ENCODE data around the gene PTPRH. TPM values are rescaled to one million over a fixed set of nuclear protein-coding genes. Genes with fewer than 3 reads are reported as not detected.
A peak's percentile ranks its signal among the peaks of the same experiment; 100 is the strongest.

PTPRH gene
- total RNA-seq, 1 experiment from 2014 or later, result 15.9 TPM

DNA sequence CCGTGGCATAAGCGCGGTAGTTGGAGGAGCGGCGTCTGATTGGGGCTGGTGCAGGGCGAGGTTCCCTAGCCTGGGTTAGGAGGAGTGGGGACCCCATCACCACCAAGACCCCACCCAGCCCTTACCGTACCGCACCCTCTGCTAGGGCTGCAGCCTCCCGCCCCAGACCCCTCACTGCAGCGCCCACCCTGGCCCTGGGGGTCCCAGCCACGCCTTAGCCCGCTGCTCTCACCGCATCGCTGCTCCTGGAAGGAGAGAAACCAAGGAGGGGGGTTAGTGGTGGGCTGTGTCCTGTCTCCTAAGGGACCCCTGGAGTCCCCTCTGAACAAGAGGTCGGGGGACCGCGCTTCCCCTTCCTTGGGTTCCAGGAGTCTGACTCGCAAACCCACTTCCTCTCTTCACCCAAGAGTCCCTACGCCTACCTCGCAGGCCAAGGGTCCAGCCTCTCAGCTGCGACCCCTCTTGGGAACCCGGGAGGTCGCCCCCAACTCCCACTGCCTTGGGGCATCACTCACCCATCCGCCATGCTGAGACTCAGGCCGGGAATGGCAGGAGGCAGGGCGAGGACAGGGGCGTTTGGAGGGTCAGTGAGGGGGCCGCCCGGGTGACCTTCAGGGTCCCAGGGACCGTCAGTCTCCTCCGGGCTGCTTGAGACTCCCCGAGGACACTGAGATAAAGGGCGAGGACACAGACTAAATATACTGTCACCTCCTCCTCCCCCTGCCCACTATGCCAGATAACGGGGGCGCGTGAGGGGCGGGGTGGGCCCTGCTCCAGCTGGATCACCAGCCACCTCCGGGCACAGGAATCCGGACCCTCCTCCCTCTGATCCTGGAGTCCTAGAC lies 52.0 kb downstream of the PTPRH start, which contains the start of gene TNNI3:
TSS of gene TNNI3 (minus strand) at position 669 of the 845 bp plus-strand sequence. CDS start at position 526, 143 bp downstream.
- Histone ChIP-seq H3K9me3 (ENCODE audit: control insufficient read depth in 1 of 2, insufficient read depth in 1 of 2, low read depth in 1 of 2, low read length in 2 of 2) (no peaks in the 10 kb centered on the region), H3K27ac (ENCODE audit: low read depth, low read length) (peak within 1 kb of the TSS; percentile 78), H3K9ac (ENCODE audit: low read length) (peak within 1 kb of the TSS; percentile 81), H3K4me1 (ENCODE audit: control insufficient read depth in 1 of 2, insufficient read depth in 2 of 2, low read length in 2 of 2) (peaks cover 15 to 52% of the 10 kb centered on the region in 2 experiments), H3K4me2 (ENCODE audit: low read length) (peak within 1 kb of the TSS; percentile 96), H3K36me3 (ENCODE audit: control insufficient read depth in 1 of 2, insufficient read depth in 2 of 2, low read length in 2 of 2) (no peaks in the 10 kb centered on the region; a peak in 1 of 4 replicates), H2AFZ (ENCODE audit: low read depth, low read length, poor library complexity, severe bottlenecking) (no peak within 1 kb of the TSS), H3K9me2 (ENCODE audit: insufficient read depth) (no peaks in the 10 kb centered on the region), H4K20me1 (ENCODE audit: insufficient read depth) (no peaks in the 10 kb centered on the region), H3K27me3 (ENCODE audit: insufficient read depth, low read length) (no peaks in the 10 kb centered on the region), H3K79me2 (ENCODE audit: insufficient read depth, low read length) (peaks cover 12% of the 10 kb centered on the region), H3K4me3 (replicated peaks in 1 of 2; ENCODE audit: low read depth in 1 of 2, low read length in 2 of 2) (peak within 1 kb of the TSS; percentile 61 to 74)
- RAD21 ChIA-PET (ENCODE audit: low non-redundant PET in 1 of 2, low total read pairs in 2 of 2, uncharacterized antibody in 2 of 2, unreplicated experiment in 2 of 2), result interaction anchor here in 1 of 2 experiments (0.7 kb wide), 1 partner anchor 298 kb away, joined by 3 read pairs; no protein-coding TSS in a partner anchor
- no peak for TF ChIP-seq POLR2AphosphoS5 (IDR thresholded peaks at IDR 0.05; ENCODE audit: low read depth, low read length)
- no peak for TF ChIP-seq EZH2 (IDR thresholded peaks at IDR 0.05)
- TF ChIP-seq JUND (IDR thresholded peaks at IDR 0.05), result no peak
- TF ChIP-seq CEBPB (IDR thresholded peaks at IDR 0.05; ENCODE audit: low read depth), result no peak
- TF ChIP-seq CBX3 (IDR thresholded peaks at IDR 0.05; ENCODE audit: low read depth), result no peak
- TF ChIP-seq, protein P1, sequence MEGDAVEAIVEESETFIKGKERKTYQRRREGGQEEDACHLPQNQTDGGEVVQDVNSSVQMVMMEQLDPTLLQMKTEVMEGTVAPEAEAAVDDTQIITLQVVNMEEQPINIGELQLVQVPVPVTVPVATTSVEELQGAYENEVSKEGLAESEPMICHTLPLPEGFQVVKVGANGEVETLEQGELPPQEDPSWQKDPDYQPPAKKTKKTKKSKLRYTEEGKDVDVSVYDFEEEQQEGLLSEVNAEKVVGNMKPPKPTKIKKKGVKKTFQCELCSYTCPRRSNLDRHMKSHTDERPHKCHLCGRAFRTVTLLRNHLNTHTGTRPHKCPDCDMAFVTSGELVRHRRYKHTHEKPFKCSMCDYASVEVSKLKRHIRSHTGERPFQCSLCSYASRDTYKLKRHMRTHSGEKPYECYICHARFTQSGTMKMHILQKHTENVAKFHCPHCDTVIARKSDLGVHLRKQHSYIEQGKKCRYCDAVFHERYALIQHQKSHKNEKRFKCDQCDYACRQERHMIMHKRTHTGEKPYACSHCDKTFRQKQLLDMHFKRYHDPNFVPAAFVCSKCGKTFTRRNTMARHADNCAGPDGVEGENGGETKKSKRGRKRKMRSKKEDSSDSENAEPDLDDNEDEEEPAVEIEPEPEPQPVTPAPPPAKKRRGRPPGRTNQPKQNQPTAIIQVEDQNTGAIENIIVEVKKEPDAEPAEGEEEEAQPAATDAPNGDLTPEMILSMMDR (IDR thresholded peaks at IDR 0.05 in 2 of 3, conservative IDR thresholded peaks at IDR 0.05 in 1 of 3; ENCODE audit: borderline replicate concordance in 1 of 3, insufficient read depth in 1 of 3, low read depth in 2 of 3, low read length in 2 of 3), result no peak
- no peak for TF ChIP-seq POLR2A (IDR thresholded peaks at IDR 0.05; ENCODE audit: borderline replicate concordance, extremely low read depth, insufficient read depth, insufficient read length)
- no peak for TF ChIP-seq TCF7L2 (IDR thresholded peaks at IDR 0.05; ENCODE audit: borderline replicate concordance, extremely low read depth, insufficient read depth, insufficient read length)
- TF ChIP-seq ZNF274 (IDR thresholded peaks at IDR 0.05; ENCODE audit: low read depth, low read length), result no peak
- no peak for TF ChIP-seq SRF (IDR thresholded peaks at IDR 0.05; ENCODE audit: low read depth)
- TF ChIP-seq, protein P2, sequence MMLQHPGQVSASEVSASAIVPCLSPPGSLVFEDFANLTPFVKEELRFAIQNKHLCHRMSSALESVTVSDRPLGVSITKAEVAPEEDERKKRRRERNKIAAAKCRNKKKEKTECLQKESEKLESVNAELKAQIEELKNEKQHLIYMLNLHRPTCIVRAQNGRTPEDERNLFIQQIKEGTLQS (IDR thresholded peaks at IDR 0.05), result no peak
- TF ChIP-seq EZH2phosphoT487 (IDR thresholded peaks at IDR 0.05; ENCODE audit: borderline replicate concordance), result no peak
- TF ChIP-seq RAD21 (IDR thresholded peaks at IDR 0.05; ENCODE audit: low read depth), result no peak
- TF ChIP-seq, protein P3, sequence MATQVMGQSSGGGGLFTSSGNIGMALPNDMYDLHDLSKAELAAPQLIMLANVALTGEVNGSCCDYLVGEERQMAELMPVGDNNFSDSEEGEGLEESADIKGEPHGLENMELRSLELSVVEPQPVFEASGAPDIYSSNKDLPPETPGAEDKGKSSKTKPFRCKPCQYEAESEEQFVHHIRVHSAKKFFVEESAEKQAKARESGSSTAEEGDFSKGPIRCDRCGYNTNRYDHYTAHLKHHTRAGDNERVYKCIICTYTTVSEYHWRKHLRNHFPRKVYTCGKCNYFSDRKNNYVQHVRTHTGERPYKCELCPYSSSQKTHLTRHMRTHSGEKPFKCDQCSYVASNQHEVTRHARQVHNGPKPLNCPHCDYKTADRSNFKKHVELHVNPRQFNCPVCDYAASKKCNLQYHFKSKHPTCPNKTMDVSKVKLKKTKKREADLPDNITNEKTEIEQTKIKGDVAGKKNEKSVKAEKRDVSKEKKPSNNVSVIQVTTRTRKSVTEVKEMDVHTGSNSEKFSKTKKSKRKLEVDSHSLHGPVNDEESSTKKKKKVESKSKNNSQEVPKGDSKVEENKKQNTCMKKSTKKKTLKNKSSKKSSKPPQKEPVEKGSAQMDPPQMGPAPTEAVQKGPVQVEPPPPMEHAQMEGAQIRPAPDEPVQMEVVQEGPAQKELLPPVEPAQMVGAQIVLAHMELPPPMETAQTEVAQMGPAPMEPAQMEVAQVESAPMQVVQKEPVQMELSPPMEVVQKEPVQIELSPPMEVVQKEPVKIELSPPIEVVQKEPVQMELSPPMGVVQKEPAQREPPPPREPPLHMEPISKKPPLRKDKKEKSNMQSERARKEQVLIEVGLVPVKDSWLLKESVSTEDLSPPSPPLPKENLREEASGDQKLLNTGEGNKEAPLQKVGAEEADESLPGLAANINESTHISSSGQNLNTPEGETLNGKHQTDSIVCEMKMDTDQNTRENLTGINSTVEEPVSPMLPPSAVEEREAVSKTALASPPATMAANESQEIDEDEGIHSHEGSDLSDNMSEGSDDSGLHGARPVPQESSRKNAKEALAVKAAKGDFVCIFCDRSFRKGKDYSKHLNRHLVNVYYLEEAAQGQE (IDR thresholded peaks at IDR 0.05; ENCODE audit: low read depth), result no peak
- TF ChIP-seq, protein P4, sequence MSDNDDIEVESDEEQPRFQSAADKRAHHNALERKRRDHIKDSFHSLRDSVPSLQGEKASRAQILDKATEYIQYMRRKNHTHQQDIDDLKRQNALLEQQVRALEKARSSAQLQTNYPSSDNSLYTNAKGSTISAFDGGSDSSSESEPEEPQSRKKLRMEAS (IDR thresholded peaks at IDR 0.05), result no peak
- TF ChIP-seq FOSL1 (IDR thresholded peaks at IDR 0.05; ENCODE audit: low read depth), result no peak
- POLR2A ChIA-PET, result interaction anchor here (1.1 to 1.3 kb wide), 2 partner anchors 10 to 11 kb away, joined by 3 to 13 read pairs; no protein-coding TSS in a partner anchor
- ATAC-seq (no peak), DNase-seq (ENCODE audit: low read depth, low spot score) (no peak)
- BruUV-seq (replicated peaks), result no TSS peak
- intact Hi-C loops (cut with micrococcal nuclease), result loop anchor here (5.0 kb wide), 1 partner anchor 75 kb away; no protein-coding TSS in a partner anchor
- CTCF ChIA-PET, result interaction anchor here (1.0 to 2.6 kb wide), 3 partner anchors 11 to 16 kb away, joined by 3 to 10 read pairs (median 9); no protein-coding TSS in a partner anchor
